HG03469 (cell line): ENCODE data around the gene NKIRAS2.

Source experiments
- ATAC-seq: cut with Tn5 transposase; IDR thresholded peaks from one replicate; pipeline ENCODE4 v1.9.1; 2021; ENCODE audit warnings: mild to moderate bottlenecking, moderate library complexity, moderate number of reproducible peaks; ENCODE audit not compliant: unreplicated experiment

Gene NKIRAS2

DNA sequence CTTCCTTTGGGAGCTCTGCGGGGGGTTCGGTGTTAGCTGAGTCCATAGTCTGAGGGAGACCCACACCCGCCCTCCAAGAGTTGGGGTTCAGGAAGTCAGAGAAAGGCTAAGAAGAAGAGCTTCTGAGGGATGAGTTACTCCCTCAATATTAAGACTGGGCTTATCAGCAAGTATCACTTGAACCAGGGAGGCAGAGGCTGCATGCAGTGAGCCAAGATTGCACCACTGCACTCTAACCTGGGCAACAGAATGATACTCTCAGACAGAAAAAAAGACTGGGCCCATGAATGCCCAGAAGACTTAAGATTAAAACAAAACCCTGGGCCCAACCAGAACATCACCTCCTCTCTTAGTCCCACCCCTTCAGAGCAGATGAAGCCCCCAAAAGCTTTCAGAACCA, 6.0 kb downstream of the NKIRAS2 start:
- no peak for ATAC-seq

DNA sequence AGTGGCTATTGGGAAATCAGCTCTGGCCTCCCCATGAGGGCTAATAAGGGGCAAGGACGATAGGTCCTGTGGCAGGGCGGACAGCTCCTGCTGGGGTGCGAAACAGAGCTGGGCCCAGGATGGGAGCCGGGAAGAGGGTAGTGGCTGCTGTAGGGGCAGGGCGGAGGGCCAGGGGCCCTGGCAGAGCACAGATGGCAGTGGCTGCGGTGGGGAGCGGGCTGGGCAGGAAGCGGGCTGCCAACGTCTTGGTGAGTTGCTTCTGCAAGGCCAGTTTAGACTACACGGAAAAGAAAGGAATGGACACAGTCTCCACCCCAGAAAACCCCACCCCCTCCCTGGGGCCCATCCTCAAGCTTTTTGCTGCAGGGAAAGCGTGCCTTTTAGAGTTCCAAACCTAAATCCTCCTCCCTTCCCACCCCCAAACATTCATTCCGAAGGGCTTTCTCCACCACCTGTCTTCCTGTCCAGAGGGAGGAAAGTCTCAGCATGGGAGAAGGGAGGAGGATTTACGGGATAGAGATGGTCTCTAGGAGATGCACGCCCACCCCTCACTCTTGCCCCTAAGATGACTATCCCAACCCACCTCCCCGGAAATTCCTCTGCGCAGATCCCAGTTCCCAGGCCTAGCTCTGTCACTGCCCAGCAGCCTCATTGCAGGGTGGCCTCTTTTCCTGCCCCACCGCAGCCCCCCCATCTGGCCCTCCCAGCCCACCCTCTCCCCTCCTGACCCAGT, 7.1 kb downstream of the NKIRAS2 start:
- ATAC-seq, result no peak

DNA sequence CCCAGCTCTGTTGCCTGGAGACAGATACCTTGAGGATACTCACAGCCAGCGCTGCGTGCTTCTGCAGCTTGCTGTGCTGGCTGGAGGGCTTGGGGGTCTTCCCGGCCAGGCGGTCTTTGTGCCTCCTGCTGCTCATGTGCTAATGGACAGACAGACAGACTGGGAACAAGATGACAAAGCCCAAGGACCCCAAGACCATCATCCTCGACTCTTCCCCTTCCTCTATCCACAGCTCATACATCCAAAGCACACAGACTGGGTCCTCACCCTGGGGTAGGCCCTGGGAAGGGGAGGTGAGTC, 7.7 kb downstream of the NKIRAS2 start:
- ATAC-seq, result no peak

DNA sequence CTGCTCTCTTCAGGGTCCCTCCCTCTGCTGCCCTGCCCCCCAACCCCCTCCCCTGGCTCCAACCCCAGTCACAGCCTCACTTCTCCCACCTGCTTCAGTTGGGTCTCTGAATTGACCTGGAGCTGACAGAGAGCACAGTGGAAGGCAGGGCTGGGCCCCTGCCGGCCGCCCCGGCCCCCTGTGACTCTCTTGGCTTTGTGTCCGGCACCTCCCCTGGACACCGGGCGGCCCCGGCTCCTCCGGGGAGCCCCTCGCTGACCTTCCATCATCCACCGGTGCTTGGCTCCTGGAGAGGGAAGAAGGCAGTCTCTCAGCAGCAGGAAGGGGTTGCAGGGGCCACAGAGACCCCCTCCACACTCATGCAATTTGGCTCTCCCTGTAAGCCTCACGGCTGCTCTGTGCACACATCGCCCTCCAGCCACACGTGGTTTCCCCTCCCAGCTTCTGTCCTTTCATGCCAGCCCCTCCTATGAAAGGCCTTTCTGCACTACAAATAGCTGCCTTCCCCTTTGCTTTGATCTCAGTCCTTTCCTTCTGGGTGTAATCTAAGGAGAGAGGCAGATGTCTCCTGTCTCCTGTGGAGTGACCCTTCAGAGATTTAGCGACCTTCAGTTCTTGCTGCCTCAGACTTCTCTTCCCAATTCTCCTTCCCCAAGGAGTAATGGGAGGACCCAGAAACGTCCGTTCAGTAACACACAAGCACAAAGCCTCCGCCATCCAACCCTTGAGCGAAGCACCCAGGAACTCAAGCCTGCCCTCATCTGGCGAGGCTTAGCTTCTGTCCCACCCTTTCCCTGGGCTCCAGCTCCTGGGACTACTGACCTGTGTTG, 8.3 kb downstream of the NKIRAS2 start:
- ATAC-seq, result no peak

DNA sequence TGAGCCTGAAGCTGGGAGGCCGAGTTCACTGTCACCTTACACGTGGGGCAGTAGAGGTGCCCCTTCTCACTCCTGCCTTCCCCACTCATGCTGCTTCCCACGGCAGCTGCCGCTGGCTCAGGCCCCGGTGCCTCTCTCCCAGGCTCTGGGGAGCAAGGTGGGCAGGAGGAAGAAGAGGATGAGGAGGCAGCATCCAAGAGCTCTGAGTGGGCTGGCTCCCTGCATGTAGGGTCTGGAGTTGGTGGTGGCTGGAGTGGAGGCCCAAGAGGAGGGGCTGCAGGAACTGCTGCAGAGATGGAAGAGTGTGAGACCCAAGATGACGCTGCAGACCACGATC, 8.9 kb downstream of the NKIRAS2 start:
- no peak for ATAC-seq

DNA sequence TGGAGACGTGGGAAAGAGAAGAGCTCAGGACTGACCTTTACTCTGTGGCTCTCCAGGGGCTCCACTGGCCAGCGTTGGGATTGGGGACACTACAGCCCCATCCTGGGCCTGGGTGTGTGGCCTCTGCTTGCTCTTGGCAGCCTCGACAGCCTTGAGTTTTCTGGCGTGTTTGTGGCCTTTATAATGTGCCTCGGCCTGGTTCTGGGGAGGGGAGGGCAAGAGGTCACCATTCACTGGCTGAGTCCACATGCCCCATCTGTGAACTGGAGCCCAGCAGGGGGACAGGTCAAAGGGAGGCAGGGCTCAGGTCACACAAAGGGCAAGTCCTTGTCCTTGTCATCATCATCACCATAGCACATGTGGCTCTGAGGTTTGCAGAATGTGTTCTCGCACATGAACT, 11.7 kb downstream of the NKIRAS2 start:
- ATAC-seq, result no peak

DNA sequence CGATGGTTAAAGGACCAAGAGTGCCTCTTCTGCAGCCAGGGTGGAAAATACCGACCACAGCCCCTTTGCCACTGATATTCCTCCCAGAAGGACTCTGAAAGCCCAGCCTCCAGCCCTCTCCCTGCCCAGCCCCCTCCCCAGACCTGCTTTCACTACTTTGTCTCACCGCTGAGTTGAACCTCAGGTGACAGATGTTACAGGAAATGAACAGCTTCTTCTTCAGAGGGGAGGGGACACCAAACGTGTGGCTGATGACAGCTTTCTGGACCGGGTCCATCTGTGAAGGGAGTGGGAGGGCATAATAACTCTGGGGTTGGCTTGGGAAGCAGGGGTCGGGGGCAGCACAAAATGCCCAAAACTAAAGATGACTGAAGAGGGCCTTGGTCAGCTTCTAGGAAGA, 14.2 kb downstream of the NKIRAS2 start:
- no peak for ATAC-seq

DNA sequence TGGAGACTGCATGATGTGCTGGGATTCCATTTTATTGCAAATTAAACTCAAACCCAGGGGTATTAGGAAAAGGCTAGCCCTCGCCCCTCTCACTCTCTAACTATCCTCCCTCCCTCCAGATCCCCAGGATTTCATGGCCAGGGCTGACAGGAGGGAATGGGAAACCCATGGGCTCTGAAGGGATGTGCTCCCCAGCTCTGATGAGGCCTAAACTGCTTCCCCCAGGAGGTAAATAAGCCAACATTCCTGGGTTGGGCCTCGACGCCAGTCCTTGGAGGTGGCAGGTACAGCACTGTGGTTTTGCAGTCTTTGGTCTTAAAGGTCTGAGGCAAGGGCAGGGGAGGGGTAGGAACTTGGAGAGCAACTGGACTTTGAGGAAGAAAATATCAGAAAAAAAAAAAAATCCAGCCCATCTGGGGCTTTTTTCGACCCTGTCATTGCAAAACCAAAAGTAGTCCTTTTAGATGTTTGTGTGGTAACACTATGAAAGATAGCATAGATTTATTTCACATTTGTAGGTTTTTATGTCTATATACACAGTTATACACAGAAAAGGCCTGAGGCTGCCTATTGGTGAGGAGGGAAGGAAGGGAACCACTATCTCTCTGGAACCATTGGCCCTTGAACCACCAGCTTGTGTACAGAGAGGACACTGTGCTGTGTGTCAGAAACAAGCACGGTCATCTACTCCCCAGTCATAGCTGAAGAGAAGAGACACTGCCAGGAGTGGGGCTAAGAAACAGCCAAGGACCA, 18.5 kb downstream of the NKIRAS2 start:
- no peak for ATAC-seq

DNA sequence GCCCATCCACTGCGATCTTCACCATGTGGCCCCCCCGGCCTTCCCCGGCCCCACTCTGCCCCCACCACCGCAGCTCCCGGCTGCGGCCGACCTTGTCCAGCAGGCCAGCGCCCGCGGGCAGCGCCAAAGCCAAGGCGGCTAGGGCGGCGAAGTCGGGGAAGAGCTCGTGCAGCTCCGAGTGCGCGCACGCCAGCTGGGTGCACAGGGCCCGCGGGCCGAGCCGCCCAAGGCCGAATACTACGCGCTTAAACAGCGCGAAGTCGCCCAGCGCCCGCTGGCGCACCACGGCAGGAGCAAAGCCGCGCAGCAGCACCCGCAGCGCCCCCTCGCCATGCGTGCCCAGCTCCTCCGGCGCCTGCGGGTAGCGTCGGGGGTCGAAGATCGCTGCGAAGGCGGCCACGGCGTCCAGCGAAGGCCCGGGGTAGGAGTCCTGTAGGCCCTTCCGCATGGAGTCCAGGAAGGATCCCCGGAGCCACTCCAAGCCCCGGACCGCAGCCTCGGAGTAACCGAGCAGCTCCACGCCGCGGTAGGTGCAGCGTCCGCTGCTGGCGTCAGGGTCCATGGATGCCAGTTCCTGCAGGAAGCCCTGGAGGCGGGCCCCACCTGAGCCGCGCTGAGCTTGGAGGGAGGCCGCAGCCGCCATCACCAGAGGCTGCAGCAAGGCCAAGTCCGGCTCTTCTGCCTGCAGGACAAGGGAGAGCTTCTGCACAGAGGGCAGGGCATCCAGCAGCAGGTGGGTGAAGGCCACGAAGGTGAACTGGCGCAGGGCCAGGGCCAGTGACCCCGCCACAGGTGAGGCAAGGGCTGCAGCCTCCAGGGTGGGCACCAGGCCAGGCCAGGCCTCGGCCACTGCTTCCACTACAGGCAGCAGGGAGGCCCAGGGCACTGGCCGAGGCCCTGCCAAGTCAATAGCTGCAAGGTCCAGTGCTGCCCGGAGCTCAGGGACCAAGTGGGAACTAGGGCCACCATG, 20.2 kb downstream of the NKIRAS2 start:
- ATAC-seq, result no peak

DNA sequence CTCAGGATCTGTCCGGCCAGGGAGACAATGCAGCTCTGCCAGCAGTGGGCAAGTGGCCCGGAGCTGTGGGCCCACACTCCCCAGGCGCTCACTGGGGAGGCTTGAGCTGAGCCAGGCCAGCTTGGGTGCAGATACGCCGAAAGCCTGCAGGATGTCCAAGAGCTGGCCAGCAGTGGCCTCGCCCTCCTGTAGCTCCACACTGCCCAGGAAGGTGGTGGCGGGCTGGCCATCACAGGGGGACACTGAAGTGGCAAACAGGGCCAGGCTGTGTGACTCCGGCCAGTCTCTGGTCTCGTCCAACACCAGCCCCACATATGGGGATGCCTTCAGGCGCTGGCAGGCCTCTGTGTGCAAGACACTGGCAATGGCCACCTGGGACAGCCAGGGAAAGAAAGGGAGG, 20.9 kb downstream of the NKIRAS2 start:
- ATAC-seq, result no peak

DNA sequence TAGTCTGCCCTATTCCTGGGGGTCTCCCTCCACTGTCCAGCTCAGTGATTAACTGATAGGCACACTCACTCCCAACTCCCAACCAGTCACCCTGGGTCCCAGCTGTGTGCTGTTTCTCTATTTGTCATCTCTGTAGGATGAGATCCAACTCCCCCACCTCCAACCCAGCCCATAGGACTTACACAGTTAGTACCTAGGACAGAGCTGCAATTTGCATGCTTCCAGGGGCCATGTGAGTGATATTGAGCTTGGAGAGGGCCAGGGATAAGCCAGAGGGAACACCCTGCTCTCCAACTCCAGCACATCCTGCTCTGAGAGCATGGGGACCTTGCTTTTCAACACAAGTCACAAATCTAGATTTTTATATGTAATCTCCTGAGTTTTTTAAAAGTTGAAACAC, 21.7 kb downstream of the NKIRAS2 start:
- ATAC-seq, result no peak

DNA sequence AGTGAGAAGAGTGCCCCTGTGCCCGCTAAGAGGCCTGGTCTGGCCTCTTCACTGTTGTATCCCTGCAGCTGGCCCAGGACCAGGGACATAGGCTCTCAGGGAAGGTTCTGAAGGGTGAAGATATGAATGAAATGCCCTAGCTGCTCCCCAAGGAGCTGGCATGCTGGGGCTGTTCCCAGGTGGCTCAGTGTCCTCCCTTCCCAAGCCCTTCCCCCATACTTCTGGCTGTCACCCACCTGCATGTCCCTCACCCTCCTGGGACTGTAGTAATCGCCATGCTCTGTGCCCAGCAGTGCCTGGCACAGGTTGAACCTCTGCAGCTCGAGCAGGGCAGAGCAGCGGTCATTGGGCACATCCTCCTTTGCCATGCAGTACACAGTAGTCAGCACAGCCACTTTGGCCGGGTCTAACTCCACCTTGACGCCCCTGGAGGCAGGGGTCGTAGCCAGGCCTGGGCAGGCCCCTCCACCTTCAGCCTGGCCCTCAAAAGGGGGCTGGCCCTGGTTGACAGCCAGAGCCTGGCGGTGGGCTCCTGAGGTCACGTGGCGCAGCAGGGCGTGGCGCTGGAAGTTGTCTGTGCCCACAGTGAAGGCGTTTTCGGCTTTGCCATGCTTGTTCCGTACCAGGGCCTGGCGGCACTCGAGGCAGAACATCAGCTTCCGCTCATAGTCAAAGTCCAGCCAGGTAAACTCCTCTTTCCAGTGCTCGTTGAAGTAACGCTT, 22.9 kb downstream of the NKIRAS2 start:
- ATAC-seq, result no peak

DNA sequence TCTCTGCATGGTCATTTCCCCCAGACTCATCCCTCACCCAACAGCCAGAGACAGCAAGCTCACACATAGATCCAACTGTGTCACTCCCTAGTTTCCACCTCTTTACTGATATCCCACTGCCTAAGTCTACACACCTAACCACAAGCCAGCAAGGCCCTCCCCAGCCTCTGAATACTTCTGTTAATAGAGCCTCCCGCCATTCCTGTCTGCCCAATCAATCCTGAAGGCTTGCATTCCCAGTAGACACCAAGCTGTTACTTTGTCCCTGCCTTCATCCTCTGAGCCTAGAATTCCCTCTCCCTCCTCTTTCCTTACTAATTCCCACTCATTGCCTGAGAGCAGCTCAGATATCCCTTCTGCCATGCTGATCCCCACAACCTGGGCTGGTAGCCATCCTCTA, 25.8 kb downstream of the NKIRAS2 start:
- no peak for ATAC-seq

DNA sequence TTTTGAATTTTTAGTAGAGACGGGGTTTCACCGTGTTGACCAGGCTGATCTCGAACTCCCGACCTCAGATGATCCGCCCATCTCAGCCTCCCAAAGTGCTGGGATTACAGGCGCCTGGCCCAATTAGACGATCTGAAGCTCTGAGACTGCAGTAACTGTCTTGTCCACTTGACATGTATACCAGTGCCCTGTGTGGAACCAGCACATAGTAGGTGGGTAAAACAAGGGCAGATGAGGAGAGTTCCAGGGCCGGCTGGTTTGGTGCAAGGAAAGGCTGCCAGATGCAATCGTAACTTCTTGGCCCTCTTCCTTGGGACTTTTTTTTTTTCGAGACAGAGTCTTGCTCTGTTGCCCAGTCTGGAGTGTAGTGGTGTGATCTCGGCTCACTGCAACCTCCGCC, 27.5 kb downstream of the NKIRAS2 start:
- no peak for ATAC-seq

DNA sequence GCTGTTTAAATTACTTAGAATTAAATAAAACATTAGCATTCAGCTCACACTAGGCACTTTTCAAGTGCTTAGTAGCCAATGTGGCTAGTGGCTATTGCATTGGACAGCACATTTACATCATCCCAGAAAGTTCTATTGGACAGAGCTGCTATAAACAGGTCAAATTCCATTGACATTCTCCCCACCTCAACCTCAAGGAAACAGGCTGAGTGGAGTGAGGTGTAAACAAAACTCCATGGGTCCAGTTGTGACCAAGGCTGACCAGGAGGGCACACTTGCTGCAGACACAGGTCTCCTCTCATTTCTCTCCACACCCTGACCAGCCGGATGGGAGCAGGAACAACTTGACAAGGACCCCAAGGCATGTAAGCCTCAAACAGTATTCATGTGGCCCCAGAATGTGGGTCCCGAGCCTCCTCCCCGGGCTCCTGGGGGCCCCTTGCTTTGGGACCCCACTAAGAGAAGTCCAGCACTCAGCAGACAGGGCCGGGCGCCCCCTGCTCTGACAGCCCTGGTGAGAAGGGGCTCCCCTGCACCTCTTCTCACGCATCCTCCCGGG, 30.0 kb downstream of the NKIRAS2 start:
- no peak for ATAC-seq

DNA sequence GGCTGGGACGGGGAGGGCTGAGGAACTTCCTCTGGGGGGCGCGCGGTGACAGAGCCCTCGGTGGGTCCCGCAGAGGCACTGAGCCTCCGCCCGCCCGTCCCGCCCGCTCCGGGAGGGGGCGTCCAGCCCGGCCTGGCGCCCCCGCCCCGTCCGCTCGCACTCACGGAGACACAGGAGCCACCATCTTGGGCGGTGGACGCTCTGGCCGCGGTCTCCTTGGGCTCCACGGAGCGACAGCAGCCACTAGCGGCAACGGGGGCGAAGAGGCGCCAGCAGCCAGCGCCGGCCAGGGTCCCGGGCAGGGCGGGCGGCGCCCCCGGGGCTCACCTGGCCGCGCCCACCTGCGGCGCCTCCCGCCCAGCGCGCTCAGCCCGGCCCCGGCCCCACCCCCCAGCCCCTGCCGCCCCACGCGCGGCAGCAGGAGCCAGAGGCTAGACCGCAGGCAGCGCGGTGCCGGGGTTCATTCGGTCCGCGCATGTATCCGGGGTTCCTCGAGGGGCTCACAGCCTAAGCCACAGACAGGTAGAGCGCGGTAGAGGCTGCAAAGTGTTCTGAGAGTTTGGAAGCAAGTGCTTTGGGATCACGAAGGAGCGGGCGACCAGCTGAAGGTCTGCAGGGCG, 30.6 kb downstream of the NKIRAS2 start, which contains the start of gene C17orf113:
Gene C17orf113 (minus strand): TSS at position 209 of the 620 bp plus-strand sequence. CDS start 7,225 bp downstream, outside the sequence.
- ATAC-seq, result no peak

DNA sequence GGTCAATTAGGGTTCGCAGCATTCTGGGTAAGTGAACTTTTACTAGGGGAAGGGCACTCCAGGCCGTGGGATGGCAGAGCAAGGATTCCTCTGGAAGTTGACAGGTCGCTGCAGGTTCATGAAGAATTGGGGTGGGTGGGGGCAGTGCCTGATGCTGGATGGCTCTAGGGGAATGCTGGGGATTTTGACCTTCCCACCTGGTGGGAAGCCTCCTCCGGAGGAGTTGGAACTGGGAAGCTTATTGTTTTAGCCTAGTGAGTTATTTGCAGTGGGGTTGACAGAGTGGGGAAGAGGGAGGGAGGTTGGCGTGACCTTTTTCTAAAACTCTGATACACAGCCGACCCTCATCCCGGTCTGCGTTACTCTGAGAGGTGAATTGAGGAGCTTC, 31.1 kb downstream of the NKIRAS2 start:
- no peak for ATAC-seq

DNA sequence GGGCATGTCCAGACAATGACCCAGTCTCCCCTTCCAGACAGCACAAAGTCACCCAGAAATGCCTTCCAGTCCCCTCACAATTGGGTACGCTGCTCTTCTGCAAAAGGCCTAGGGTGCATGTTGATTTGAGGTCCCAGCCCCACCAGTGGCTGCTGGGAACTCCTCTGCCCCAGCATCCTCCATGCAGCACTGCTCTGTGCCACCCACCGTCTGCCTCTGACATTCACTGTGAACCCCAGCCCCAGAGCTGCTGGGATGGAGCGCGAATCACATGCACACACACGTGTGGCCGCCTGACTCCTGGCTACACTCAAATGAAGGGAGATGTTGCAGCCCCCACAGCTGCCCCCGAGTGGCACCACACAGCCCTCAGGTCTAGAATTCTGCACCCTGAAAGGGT, 31.8 kb downstream of the NKIRAS2 start:
- ATAC-seq, result no peak

DNA sequence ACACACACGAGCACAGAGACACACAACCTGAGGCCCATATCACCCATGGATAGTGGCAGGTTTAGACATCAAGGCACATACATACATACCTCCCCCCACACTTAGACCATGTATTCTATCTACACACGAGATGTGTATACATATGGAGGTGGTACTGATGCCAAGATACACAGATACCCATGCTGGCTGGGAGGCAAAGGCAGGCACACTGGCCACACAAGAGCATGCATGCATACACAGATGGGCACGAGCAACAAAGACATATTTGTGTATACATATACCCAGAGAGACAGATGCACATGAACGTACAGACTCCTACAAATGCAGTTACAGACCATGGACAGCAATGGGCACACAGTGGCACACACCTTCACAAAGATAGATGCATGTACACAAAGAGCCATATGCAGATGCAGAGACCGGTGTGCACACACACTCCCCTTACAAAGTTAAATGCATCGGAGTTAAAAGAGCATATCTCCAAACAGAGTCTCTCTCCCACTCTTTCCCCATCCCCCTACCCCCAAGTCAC, 32.5 kb downstream of the NKIRAS2 start:
- no peak for ATAC-seq
